ENCODE data around the gene IGSF11. TPM values are rescaled to one million over a fixed set of nuclear protein-coding genes. Genes with fewer than 3 reads are reported as not detected.

Gene IGSF11
- total and polyA plus RNA-seq, 9 of the 15 experiments (the other 6 are each of a cell fraction or from before 2014, with no cell fraction given), result 1.2 to 2.8 (median 1.7) TPM

DNA sequence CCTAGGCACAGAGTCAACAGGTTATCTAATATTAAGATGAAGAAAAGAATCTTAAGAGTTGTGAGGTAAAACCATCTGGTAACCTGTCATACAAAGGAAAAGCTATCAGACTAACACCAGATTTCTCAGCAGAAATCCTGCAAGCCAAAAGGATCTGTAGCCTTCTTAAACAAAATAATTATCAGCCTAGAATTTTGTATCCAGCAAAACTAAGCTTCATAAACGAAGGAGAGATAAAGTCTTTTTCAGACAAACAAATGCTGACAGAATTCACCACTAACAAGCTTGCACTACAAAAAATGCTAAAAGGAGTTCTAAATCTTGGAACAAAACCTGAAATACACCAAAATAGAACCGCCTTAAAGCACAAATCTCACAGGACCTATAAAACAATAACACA lies 9.9 kb upstream of the IGSF11 start:
- Histone ChIP-seq H3K36me3 (ENCODE audit: control insufficient read depth, insufficient read depth, low read length) (no peaks in the 10 kb centered on the region), H3K9me3 (replicated peaks; ENCODE audit: control insufficient read depth, insufficient read depth, low read depth, low read length) (no peaks in the 10 kb centered on the region), H3K9ac (ENCODE audit: insufficient read depth in 1 of 2, low read depth in 2 of 2, low read length in 2 of 2) (no peak overlapping the region), H3K4me3 (no peak overlapping the region), H3K9me1 (ENCODE audit: control insufficient read depth, insufficient read depth, low read length) (no peaks in the 10 kb centered on the region), H2AFZ (ENCODE audit: low read depth, low read length) (no peak overlapping the region), H3K4me1 (replicated peaks in 1 of 2; ENCODE audit: control insufficient read depth in 2 of 2, insufficient read depth in 2 of 2, low read length in 2 of 2) (no peaks in the 10 kb centered on the region), H3K4me2 (ENCODE audit: insufficient read depth, low read length) (peak overlapping the region; percentile 32; the same call in 1 of the 2 replicates), H3K27me3 (ENCODE audit: control insufficient read depth in 2 of 2, insufficient read depth in 2 of 2, low read length in 2 of 2) (no peaks in the 10 kb centered on the region), H3K79me2 (ENCODE audit: control insufficient read depth, insufficient read depth, low read length) (no peaks in the 10 kb centered on the region), H4K20me1 (replicated peaks; ENCODE audit: control insufficient read depth, insufficient read depth, low read length) (no peaks in the 10 kb centered on the region), H3K27ac (ENCODE audit: extremely low read depth, low read depth, low read length) (no peak overlapping the region)
- BruUV-seq (replicated peaks), result no TSS peak
- ATAC-seq (no peak), FAIRE-seq (no peak), DNase-seq (ENCODE audit: extremely low read depth in 1 of 4, low spot score in 3 of 4) (no peak)
- ChIA-PET POLR2A (no interaction called here), CTCF (ENCODE audit: low intra/inter-chr PET ratio) (interaction anchor here (0.8 kb wide), 1 partner anchor 773 kb away, joined by 3 read pairs; no protein-coding TSS in a partner anchor)
- TF ChIP-seq ZFP1 (CRISPR knock-in tag; IDR thresholded peaks at IDR 0.05), result peak; percentile 61; the same call in 1 of the 2 replicates
- TF ChIP-seq, protein P1, sequence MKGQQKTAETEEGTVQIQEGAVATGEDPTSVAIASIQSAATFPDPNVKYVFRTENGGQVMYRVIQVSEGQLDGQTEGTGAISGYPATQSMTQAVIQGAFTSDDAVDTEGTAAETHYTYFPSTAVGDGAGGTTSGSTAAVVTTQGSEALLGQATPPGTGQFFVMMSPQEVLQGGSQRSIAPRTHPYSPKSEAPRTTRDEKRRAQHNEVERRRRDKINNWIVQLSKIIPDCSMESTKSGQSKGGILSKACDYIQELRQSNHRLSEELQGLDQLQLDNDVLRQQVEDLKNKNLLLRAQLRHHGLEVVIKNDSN (CRISPR knock-in tag; IDR thresholded peaks at IDR 0.05), result no peak
- intact Hi-C loops (cut with micrococcal nuclease), result no loop called here
- in situ Hi-C loops (cut with MboI), result loop anchor here (5.0 kb wide), 1 partner anchor 157 kb away; no protein-coding TSS in a partner anchor
- WGBS (ENCODE audit: insufficient coverage, low coverage, missing lambda C conversion rate), result 4% methylated on average over 2 of the region's 2 CpGs

DNA sequence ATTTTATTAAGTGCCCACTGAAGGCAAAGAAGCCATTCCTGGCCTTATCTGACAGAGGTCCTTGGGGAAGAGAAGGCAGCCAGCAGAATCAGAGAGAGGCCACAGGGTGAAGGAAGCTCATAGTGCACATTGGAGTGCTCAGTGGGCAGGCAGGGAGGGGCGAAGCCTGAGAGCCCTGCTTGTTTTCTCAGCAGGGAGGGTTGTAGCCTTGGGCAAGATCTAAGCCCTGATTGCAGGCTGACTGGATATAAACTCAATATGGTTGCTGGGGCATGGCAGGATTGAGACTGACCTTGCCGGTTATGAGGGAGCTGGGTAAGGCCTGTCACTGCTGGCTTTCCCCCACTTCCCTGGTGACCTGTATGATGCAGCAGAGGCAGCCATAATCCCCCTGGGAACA lies 7.5 kb upstream of the IGSF11 start:
- no peak for ATAC-seq
- in situ Hi-C loops (cut with MboI), result loop anchor here (5.0 kb wide), 1 partner anchor 155 kb away; no protein-coding TSS in a partner anchor
- Histone ChIP-seq H3K9me1 (ENCODE audit: control insufficient read depth, insufficient read depth, low read length) (no peaks in the 10 kb centered on the region), H3K9me3 (replicated peaks; ENCODE audit: control insufficient read depth, insufficient read depth, low read depth, low read length) (no peaks in the 10 kb centered on the region), H3K4me1 (replicated peaks in 1 of 2; ENCODE audit: control insufficient read depth in 2 of 2, insufficient read depth in 2 of 2, low read length in 2 of 2) (no peaks in the 10 kb centered on the region), H3K79me2 (ENCODE audit: control insufficient read depth, insufficient read depth, low read length) (no peaks in the 10 kb centered on the region), H3K36me3 (ENCODE audit: control insufficient read depth, insufficient read depth, low read length) (no peaks in the 10 kb centered on the region), H2AFZ (ENCODE audit: low read depth, low read length) (no peak overlapping the region), H3K9ac (ENCODE audit: insufficient read depth in 1 of 2, low read depth in 2 of 2, low read length in 2 of 2) (no peak overlapping the region), H3K27ac (ENCODE audit: extremely low read depth, low read depth, low read length) (no peak overlapping the region), H3K4me2 (ENCODE audit: insufficient read depth, low read length) (no peak overlapping the region), H4K20me1 (replicated peaks; ENCODE audit: control insufficient read depth, insufficient read depth, low read length) (no peaks in the 10 kb centered on the region), H3K27me3 (ENCODE audit: control insufficient read depth in 2 of 2, insufficient read depth in 2 of 2, low read length in 2 of 2) (no peaks in the 10 kb centered on the region), H3K4me3 (no peak overlapping the region)
- TF ChIP-seq BRD9 (IDR thresholded peaks at IDR 0.05; ENCODE audit: low read depth, partially characterized antibody) (no peak), ERF (CRISPR knock-in tag; IDR thresholded peaks at IDR 0.05) (no peak), BDP1 (IDR thresholded peaks at IDR 0.05; ENCODE audit: insufficient read depth, insufficient read length) (no peak), SLC30A9 (CRISPR knock-in tag; IDR thresholded peaks at IDR 0.05) (no peak), CTBP1 (IDR thresholded peaks at IDR 0.05; ENCODE audit: borderline replicate concordance) (no peak), MEIS2 (IDR thresholded peaks at IDR 0.05; ENCODE audit: partially characterized antibody) (no peak)
- TF ChIP-seq, protein P2, sequence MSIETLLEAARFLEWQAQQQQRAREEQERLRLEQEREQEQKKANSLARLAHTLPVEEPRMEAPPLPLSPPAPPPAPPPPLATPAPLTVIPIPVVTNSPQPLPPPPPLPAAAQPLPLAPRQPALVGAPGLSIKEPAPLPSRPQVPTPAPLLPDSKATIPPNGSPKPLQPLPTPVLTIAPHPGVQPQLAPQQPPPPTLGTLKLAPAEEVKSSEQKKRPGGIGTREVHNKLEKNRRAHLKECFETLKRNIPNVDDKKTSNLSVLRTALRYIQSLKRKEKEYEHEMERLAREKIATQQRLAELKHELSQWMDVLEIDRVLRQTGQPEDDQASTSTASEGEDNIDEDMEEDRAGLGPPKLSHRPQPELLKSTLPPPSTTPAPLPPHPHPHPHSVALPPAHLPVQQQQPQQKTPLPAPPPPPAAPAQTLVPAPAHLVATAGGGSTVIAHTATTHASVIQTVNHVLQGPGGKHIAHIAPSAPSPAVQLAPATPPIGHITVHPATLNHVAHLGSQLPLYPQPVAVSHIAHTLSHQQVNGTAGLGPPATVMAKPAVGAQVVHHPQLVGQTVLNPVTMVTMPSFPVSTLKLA (conservative IDR thresholded peaks at IDR 0.05), result no peak
- DNase-seq (ENCODE audit: extremely low read depth in 1 of 4, low spot score in 3 of 4), result no peak
- ChIA-PET POLR2A (interaction anchor here (0.7 kb wide), 1 partner anchor 129 kb away, joined by 4 read pairs; no protein-coding TSS in a partner anchor), CTCF (ENCODE audit: low intra/inter-chr PET ratio) (no interaction called here)
- intact Hi-C loops (cut with micrococcal nuclease), result no loop called here
- no TSS peak for BruUV-seq (replicated peaks)
- no peak for FAIRE-seq
- WGBS (ENCODE audit: insufficient coverage, low coverage, missing lambda C conversion rate), result 0% methylated on average over 2 of the region's 2 CpGs
